KOPT-K1 (cell line): ENCODE measurements around the gene DCLK1.
"Not testable (repeated sequence)": the region's sequence is repeated elsewhere in the genome, so short reads cannot be mapped to it uniquely, and the experiment has no call there.

Experiments used
- H3K27ac ChIP-seq: fragments of 200-600 bp; sonication (generic); 2 replicates; pipeline ENCODE4 v1.5.1; 2016; ENCODE audit warnings: antibody characterized with exemption, mild to moderate bottlenecking, low read depth, low read length; ENCODE audit not compliant: poor library complexity, severe bottlenecking
- H3K36me3 ChIP-seq: fragments of 200-600 bp; sonication (generic); 2 replicates; pipeline ENCODE4 v1.5.1; 2017; ENCODE audit warnings: antibody characterized with exemption, mild to moderate bottlenecking, low read length, moderate library complexity; ENCODE audit not compliant: insufficient read depth
- H3K9me3 ChIP-seq: fragments of 200-600 bp; sonication (generic); 2 replicates; pipeline ENCODE4 v1.5.1; 2017; ENCODE audit warnings: antibody characterized with exemption, low read length, mild to moderate bottlenecking; ENCODE audit not compliant: insufficient read depth, poor library complexity, severe bottlenecking

The DCLK1 gene

DNA sequence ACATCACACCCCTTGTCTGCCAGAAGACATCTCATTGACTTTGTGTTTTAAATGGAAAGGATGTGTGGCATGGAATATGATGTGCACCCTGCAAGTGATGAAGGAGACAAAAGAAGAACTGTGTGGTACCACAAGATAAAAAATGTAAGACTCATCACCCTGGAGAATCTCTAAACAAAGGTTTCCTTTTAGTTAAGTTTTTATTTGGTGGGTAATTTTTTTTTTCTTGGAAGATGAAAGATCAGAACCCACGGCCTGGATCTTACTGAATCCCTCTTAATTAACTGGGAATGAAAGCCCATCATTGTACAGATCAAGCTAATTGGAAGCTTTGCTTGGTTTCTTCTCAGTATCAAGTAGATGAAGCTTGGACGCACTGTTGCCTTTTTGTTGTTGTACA, 129.6 kb downstream of the DCLK1 start:
- H3K27ac ChIP-seq, result no peak overlapping the region
- no peaks in the 10 kb centered on the region for H3K36me3 ChIP-seq
- H3K9me3 ChIP-seq, result no peaks in the 10 kb centered on the region

DNA sequence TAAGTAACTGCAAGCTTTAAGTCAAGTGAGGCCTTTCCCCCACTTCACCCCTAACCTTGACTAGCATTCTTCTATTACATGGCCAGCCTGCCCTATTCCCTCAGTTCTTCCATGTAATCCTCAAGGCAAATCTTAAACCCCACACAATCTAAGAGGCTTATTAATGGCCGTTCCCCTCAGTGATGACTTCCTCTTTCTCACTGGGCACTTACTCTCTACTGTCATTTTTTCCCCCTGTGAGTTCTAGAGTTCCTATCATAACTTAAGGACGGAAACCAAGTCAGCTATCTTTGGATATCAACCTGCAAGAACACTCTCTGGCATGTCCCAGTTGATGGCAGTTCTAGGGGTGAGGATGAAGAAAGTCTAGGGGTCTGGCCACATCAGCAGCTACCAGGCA, 131.2 kb downstream of the DCLK1 start:
- no peaks in the 10 kb centered on the region for H3K9me3 ChIP-seq
- H3K27ac ChIP-seq, result no peak overlapping the region
- no peaks in the 10 kb centered on the region for H3K36me3 ChIP-seq

DNA sequence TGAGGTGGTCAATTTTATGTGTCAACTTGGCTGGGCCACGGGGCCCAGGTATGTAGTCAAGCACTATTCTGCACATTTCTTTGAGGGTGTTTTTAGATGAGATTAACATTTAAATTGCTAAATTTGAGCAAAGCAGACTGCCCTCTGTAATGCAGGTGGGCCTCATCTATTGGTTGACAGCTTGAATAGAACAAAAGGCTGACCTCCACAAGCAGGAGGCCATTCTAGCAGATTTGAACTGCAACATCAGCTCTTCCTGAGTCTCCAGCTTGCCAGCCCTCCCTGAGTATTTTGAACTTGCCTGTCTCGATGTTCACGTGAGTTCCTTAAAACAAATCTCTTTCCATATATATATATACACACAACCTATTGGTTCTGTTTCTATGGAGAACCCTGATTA, 134.8 kb downstream of the DCLK1 start:
- Histone ChIP-seq H3K27ac (no peak overlapping the region), H3K36me3 (no peaks in the 10 kb centered on the region), H3K9me3 (no peaks in the 10 kb centered on the region)

DNA sequence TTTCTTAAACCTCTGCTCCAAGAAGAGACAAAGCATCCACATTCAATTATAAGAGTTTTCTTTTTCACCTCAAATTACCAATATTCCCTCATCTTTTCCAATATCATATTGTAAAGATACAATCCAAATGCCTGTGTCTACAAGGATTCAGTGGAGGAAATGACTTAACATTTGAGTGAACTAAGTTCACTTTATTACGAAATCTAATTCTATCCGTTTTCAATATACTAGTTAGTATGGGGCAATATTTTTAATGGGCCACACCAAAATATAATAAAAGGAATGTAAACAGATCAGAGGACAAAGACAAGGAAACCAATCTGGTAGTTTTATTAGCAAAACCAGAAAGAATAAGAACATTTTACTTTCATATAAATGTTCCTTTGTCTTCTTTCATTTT, 136.0 kb downstream of the DCLK1 start:
- H3K36me3 ChIP-seq, result no peaks in the 10 kb centered on the region
- H3K27ac ChIP-seq, result no peak overlapping the region
- H3K9me3 ChIP-seq, result no peaks in the 10 kb centered on the region

DNA sequence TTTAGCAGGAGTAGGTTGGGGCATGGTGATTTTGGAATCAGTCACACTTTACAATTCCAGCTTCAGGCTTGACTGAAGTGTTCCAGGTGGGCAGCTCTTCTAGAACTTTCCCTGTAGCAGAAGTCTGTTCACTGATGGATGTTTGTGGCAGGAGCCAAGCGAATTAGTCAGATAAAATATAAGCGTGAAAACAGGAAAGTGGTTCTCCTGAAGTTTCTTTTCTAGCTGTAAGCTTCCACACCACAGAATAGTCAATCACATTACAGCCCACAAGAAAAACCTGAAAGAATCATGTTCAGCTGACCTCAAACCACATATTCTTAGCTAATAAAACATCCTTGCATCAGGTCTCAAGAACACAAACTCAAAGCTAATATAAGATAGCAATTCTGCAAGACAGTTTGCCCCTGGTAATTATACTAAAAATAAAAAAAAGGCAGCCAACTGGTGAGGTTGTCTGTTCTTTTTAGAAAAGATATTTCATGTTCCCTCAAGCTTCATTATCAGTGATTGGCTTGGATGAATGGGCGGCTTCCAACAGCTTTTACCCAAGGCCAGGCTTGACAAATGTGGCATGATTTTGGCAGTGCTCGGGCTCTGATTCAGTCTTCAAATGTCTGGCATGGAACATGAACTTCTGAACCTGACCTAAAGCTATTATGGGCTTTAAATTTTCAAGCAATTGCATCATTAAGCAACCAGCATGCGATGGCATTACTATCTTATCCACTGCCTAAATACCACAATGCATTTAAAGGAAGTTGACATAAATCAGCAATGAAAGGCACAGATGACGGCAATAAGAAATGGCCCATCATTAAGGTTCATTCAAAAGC, 136.8 kb downstream of the DCLK1 start:
- no peaks in the 10 kb centered on the region for H3K9me3 ChIP-seq
- no peak overlapping the region for H3K27ac ChIP-seq
- no peaks in the 10 kb centered on the region for H3K36me3 ChIP-seq

DNA sequence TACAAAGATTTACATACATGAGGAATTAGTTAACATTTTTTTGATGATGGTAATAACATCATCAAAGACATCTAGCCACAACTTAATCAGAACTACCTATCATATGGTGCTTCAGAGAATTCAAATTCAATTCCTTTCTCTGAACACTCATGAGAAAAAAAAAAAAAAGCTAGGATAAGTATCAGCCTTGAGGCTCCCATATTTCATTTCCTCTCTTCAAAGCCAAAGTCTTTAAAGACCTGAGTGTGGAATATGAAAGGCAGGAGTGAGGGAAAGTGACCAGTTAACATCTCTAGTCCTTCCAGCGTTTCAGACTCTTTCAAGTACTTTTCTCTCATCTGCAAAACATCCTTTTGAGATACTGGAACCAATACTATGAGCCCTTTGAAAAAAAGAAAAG, 137.5 kb downstream of the DCLK1 start:
- Histone ChIP-seq H3K27ac (no peak overlapping the region), H3K36me3 (no peaks in the 10 kb centered on the region)

DNA sequence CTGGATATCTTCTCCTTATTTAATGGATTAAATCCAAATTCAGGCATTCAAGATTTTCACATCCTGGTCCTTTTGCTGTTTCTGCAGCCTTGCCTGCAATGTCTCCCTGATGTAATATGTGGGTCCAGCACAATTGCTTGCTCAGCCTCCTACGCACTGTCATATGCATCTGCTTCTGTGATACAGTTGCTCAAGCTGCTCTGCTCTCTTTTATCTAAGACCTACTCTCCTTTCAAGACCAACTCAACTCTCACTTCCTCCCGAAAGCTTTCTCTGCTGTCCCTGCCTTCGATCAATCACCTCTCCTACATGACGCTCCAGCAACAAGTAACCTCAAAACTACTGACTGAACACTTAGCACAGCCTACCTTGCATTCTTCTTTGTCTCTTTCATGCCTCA, 138.2 kb downstream of the DCLK1 start:
- Histone ChIP-seq H3K27ac (no peak overlapping the region), H3K9me3 (no peaks in the 10 kb centered on the region), H3K36me3 (no peaks in the 10 kb centered on the region)

More for the DNA sequence above, 137.5 kb downstream of the DCLK1 start:
- H3K9me3 ChIP-seq, result no peaks in the 10 kb centered on the region

DNA sequence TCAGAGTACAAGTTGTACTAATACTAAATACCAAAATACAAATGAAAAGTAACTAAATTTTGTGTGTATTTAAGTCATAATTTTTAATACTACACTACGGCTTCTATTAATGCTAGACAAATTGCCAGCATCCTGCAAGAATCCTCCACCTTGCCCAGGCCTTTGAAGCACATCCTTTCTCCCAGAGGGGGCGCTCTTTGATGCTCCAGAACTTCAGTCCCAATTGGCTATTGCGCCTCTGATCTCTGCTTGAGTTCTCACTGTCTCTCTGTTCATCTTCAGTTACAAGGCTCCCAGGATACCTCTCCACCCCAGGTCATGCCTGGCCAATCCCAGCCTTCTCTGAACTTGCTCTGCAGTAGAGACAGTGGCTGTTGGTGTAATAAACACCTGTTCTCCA, 141.0 kb downstream of the DCLK1 start:
- no peak overlapping the region for H3K27ac ChIP-seq
- no peaks in the 10 kb centered on the region for H3K9me3 ChIP-seq
- no peaks in the 10 kb centered on the region for H3K36me3 ChIP-seq

DNA sequence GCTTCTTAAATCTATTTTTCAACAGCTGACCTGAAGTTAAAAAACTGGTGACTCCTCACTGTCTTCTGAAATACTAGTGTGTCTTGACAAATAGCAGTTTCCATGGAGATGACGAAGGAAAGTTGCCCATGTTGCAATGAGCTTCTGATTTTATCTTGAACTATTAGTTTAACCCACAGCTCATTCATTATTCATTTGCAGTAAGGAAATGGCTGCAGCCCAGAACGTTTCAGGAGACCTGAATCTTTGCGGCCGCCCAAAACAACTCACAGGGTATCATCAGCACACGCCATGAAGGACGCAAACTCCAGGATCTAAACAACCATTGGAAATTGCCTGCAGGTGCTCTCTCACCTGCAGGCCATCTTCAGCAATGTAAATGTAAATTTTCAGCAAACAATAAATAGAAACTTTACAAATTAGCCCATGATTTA, 142.5 kb downstream of the DCLK1 start:
- H3K27ac ChIP-seq, result no peak overlapping the region
- no peaks in the 10 kb centered on the region for H3K36me3 ChIP-seq
- H3K9me3 ChIP-seq, result no peaks in the 10 kb centered on the region

DNA sequence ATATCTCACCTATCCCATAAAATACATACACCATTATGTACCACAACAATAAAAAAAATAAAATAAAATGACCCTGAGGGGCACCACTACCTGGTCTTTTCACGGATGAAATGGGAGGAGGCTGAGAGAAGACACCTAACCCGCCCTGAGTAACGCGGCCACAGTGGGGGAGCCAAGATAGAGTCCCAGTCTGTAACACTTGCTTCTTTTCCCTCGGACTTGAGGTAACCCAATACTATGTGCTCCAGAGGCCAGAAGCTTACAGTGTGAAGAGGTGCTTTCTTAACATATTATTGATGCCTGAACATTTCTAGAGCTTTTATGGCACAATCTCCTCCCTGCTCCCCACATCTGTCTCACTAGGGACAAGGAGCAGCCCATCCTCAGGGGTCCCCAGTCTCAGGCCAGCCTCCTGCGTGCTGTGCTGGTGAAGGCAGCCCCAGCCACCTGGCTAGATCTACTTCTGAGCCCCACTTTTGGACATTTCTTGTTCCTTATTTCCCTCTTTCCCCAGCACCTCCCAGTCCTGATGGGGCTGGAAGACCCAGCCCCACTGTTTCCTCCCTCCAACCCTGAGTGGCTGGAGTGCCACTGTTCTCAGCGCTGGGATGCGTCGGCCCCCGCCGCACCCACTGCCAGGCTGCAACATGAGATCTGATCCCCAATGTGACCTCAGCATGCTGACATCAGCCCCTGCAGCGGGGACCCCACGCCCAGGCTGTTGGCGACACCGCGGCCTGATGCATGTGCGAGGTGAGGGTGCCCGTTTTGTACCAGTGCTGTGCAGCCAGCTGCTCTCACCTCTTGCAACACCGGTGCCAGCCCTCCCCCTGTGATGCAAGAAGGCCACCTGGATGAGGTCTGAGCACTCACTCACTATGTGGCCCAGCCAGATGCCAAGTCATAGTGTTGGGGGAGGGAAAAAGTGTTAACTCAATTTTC, 143.3 kb downstream of the DCLK1 start:
- Histone ChIP-seq H3K27ac (no peak overlapping the region), H3K9me3 (no peaks in the 10 kb centered on the region), H3K36me3 (no peaks in the 10 kb centered on the region)

DNA sequence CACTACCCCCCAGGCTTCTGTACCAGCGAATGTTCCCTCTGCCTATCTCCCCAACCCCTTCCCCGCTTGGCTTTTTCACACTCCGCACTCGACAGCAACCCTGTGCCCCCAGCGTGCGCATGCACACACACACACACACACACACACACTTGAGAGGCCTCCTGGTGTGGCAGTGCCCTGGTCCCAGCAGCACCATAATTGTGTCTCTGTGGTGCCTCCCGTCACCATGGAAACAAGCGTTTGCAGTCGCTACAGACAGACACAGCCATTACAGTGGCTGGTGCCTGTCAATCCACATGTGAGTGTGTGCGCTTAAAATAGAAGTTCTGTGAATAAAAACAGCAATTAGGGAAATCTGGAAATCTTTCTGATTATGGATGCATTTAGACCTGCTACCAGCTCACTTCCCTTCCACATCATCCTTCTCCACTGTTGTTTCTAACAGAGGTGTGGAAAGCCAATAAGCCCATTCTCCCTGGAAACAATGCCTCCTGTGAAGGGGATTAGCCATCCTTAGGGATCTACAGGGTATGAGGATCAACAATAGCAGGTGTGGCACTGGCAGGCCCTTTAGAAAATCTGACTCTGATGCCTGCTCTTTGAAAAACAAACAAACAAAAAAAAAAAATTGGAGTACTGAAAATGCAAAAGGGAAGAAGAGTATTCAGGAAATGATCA, 146.3 kb downstream of the DCLK1 start:
- Histone ChIP-seq H3K27ac (no peak overlapping the region), H3K36me3 (no peaks in the 10 kb centered on the region), H3K9me3 (no peaks in the 10 kb centered on the region)

DNA sequence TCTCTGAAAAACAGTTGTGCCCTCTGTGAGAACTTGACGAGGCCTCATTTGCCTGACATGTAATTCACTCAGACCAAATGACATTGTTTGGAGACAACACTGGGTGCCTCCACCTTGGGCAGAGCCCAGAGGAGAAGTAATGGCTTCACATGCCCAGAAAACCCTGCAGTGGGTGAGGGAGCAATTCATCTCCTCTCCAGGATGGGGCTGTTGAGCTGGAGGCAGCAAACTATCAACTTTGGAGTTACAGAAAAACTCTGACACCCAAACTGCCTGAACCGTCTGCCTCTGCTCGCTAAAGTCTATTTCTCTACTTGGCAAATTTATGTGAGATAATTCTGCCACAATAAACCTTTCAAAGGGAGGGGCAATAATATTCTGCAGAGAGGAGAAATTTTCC, 146.9 kb downstream of the DCLK1 start:
- Histone ChIP-seq H3K36me3 (no peaks in the 10 kb centered on the region), H3K27ac (no peak overlapping the region), H3K9me3 (no peaks in the 10 kb centered on the region)

DNA sequence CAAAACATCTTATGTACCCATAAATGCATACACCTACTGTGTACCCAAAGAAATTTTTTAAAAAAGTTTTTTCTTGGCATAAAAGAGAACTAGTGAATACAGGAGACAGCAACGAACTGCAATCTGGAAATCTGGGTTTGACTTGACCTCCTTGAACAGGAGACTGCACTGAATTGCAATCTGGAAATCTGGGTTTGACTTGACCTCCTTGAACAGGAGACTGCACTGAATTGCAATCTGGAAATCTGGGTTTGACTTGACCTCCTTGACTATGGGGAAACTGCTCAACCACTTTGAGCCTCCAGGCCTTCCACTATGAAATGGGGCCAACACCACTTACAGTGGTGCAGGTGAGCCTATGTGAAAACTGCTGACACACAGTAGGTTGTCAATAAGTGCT, 147.5 kb downstream of the DCLK1 start:
- not testable (repeated sequence) for H3K9me3 ChIP-seq, H3K27ac ChIP-seq, H3K36me3 ChIP-seq

DNA sequence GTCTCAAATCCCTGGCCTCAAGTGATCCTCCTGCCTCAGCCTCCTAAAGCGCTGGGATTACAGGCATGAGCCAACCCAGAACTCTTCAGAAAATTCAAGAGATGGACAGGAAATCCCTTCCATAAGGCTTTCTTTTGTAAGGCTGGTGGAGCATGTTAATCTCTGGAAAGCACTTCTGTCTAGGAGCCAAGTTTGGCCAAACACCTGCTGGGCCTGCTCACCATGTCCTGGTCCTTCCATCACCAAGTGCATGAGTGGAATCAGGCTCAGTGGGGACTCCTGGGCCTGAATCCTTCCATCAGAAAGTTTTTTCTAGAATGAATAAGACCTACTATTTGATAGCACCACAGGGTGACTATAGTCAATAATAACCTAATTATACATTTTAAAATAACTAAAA, 148.0 kb downstream of the DCLK1 start:
- Histone ChIP-seq H3K9me3 (no peaks in the 10 kb centered on the region), H3K36me3 (no peaks in the 10 kb centered on the region), H3K27ac (no peak overlapping the region)

DNA sequence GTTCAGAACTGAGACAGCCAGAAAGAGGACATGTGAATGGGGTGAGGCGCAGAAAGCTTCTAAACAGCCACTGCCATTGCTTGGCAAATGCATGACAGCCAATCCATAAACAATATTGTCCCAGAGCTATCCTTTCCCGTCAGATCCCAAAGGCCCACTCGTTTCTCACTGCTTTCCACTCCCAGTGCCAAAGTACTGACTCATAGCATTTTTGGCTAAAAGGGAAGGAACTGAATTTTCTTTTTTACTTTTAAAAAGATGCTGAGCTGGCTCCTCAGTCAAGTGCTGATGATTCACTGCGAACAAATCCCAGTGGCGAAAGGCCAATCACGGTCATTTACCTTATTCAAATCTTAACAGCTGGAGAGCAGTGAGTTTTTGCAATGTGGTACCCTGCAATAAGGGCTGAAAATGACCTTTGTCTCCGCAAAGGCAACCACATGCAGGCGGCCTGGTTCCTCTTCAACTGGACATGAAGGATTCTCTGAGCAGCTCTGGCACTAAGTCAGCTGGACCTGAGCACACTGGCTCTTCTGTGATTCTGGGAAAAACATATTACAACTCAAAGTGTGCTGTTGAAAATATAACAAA, 151.7 kb downstream of the DCLK1 start:
- Histone ChIP-seq H3K27ac (no peak overlapping the region), H3K9me3 (no peaks in the 10 kb centered on the region), H3K36me3 (no peaks in the 10 kb centered on the region)
